Measurements from ENCODE around the gene PDSS2. TPM values are rescaled to one million over a fixed set of nuclear protein-coding genes. Genes with fewer than 3 reads are reported as not detected.

The PDSS2 gene
- total RNA-seq, 1 experiment from 2014 or later: 10.2 TPM

- TF ChIP-seq CTCF (IDR thresholded peaks at IDR 0.05; ENCODE audit: unreplicated experiment): no peak
- Mint-ChIP-seq H3K9me3 (ENCODE audit: unreplicated experiment) (peaks cover 17% of the 10 kb centered on the region), H3K4me1 (ENCODE audit: insufficient read depth, unreplicated experiment) (no peaks in the 10 kb centered on the region), H3K27ac (ENCODE audit: low read depth, unreplicated experiment) (no peak overlapping the region), H3K4me3 (ENCODE audit: unreplicated experiment) (no peak overlapping the region), H3K27me3 (ENCODE audit: insufficient read depth, unreplicated experiment) (no peaks in the 10 kb centered on the region), H3K36me3 (ENCODE audit: insufficient read depth, unreplicated experiment) (no peaks in the 10 kb centered on the region)
- no peak for DNase-seq (ENCODE audit: unreplicated experiment)
- intact Hi-C loops (cut with micrococcal nuclease): no loop called here
- POLR2A ChIA-PET: no interaction called here
- BruUV-seq (replicated peaks): no TSS peak
- CTCF ChIA-PET: no interaction called here
These were observed 58.7 kb downstream of the PDSS2 start for GRCh38 chr6:107400616-107401147.

GRCh38 chr6:107399935-107400334 lies 59.4 kb downstream of the PDSS2 start:
- ChIA-PET CTCF (interaction anchor here (0.7 kb wide), 1 partner anchor 91 kb away, joined by 3 read pairs; no protein-coding TSS in a partner anchor), POLR2A (interaction anchor here (0.5 kb wide), 1 partner anchor 85 kb away, joined by 3 read pairs; no protein-coding TSS in a partner anchor)
- no peaks in the 10 kb centered on the region for H3K4me1 Mint-ChIP-seq (ENCODE audit: insufficient read depth, unreplicated experiment)
- H3K27ac Mint-ChIP-seq (ENCODE audit: low read depth, unreplicated experiment): no peak overlapping the region
- peaks cover 11% of the 10 kb centered on the region for H3K9me3 Mint-ChIP-seq (ENCODE audit: unreplicated experiment)
- no TSS peak for BruUV-seq (replicated peaks)
- intact Hi-C loops (cut with micrococcal nuclease): no loop called here
- no peak overlapping the region for H3K4me3 Mint-ChIP-seq (ENCODE audit: unreplicated experiment)
- no peak for TF ChIP-seq CTCF (IDR thresholded peaks at IDR 0.05; ENCODE audit: unreplicated experiment)
- no peak for DNase-seq (ENCODE audit: unreplicated experiment)
- no peaks in the 10 kb centered on the region for H3K27me3 Mint-ChIP-seq (ENCODE audit: insufficient read depth, unreplicated experiment)
- H3K36me3 Mint-ChIP-seq (ENCODE audit: insufficient read depth, unreplicated experiment): no peaks in the 10 kb centered on the region

- ChIA-PET CTCF (no interaction called here), POLR2A (no interaction called here)
- Mint-ChIP-seq H3K36me3 (ENCODE audit: insufficient read depth, unreplicated experiment) (no peaks in the 10 kb centered on the region), H3K27me3 (ENCODE audit: insufficient read depth, unreplicated experiment) (no peaks in the 10 kb centered on the region), H3K4me3 (ENCODE audit: unreplicated experiment) (no peak overlapping the region), H3K4me1 (ENCODE audit: insufficient read depth, unreplicated experiment) (no peaks in the 10 kb centered on the region), H3K27ac (ENCODE audit: low read depth, unreplicated experiment) (no peak overlapping the region), H3K9me3 (ENCODE audit: unreplicated experiment) (peaks cover 3% of the 10 kb centered on the region)
- BruUV-seq (replicated peaks): no TSS peak
- no peak for TF ChIP-seq CTCF (IDR thresholded peaks at IDR 0.05; ENCODE audit: unreplicated experiment)
- DNase-seq (ENCODE audit: unreplicated experiment): no peak
- intact Hi-C loops (cut with micrococcal nuclease): no loop called here
These were observed 61.4 kb downstream of the PDSS2 start for GRCh38 chr6:107398001-107398400.

- DNase-seq (ENCODE audit: unreplicated experiment): no peak
- no peak overlapping the region for H3K4me3 Mint-ChIP-seq (ENCODE audit: unreplicated experiment)
- H3K36me3 Mint-ChIP-seq (ENCODE audit: insufficient read depth, unreplicated experiment): no peaks in the 10 kb centered on the region
- ChIA-PET CTCF (interaction anchor here (0.6 to 1.1 kb wide), 3 partner anchors 155 to 512 kb away, joined by 3 read pairs; no protein-coding TSS in a partner anchor), POLR2A (interaction anchor here (0.6 kb wide), 1 partner anchor 979 kb away, joined by 3 read pairs; no protein-coding TSS in a partner anchor)
- no peaks in the 10 kb centered on the region for H3K27me3 Mint-ChIP-seq (ENCODE audit: insufficient read depth, unreplicated experiment)
- intact Hi-C loops (cut with micrococcal nuclease): no loop called here
- no peak for TF ChIP-seq CTCF (IDR thresholded peaks at IDR 0.05; ENCODE audit: unreplicated experiment)
- H3K27ac Mint-ChIP-seq (ENCODE audit: low read depth, unreplicated experiment): no peak overlapping the region
- no TSS peak for BruUV-seq (replicated peaks)
- H3K9me3 Mint-ChIP-seq (ENCODE audit: unreplicated experiment): peaks cover 8% of the 10 kb centered on the region
- no peaks in the 10 kb centered on the region for H3K4me1 Mint-ChIP-seq (ENCODE audit: insufficient read depth, unreplicated experiment)
These were observed 63.2 kb downstream of the PDSS2 start for GRCh38 chr6:107396211-107396610.
